Left lung (tissue), 10 donors: ENCODE data around the gene RICTOR. TPM values are rescaled to one million over a fixed set of nuclear protein-coding genes. Genes with fewer than 3 reads are reported as not detected.

Source experiments
- ATAC-seq: fragments of 200-7000 bp; cut with Tn5 transposase; one replicate; pipeline ENCODE4 v1.9.1; 2020; ENCODE audit warnings: moderate library complexity
- DNase-seq, 4 donors: peaks; one replicate each; pipeline ENCODE4 v3.0.0-alpha.2; 2013 to 2020
- H3K27ac ChIP-seq, 2 donors: fragments of 200-600 bp; sonication (generic) in 1 of 2; one replicate each; pipeline versions ENCODE4 v1.5.0 to v1.8.0; 2020 to 2021
- H3K27me3 ChIP-seq, 2 donors: fragments of 200-600 bp; sonication (generic) in 1 of 2; one replicate each; pipeline versions ENCODE4 v1.5.0 to v1.8.0; 2020 to 2021
- H3K36me3 ChIP-seq, 2 donors: fragments of 200-600 bp; sonication (generic) in 1 of 2; one replicate each; pipeline versions ENCODE4 v1.5.0 to v1.8.0; 2020 to 2021
- H3K4me1 ChIP-seq, 2 donors: fragments of 200-600 bp; one replicate each; pipeline ENCODE4 v1.8.0; 2021
- H3K4me3 ChIP-seq, 2 donors: fragments of 200-600 bp; sonication (generic) in 1 of 2; one replicate each; pipeline versions ENCODE4 v1.5.0 to v1.8.0; 2020 to 2021; ENCODE audit warnings: mild to moderate bottlenecking in 1 of 2
- H3K9me3 ChIP-seq, 2 donors: fragments of 200-600 bp; sonication (generic) in 1 of 2; one replicate each; pipeline versions ENCODE4 v1.5.0 to v1.8.0; 2020 to 2021
- intact Hi-C, 2 donors: fragments of 100-400 bp; cut with DNase I; formaldehyde crosslinking; loops; one replicate each; pipeline versions ENCODE4 v1.11.2 to v1.14.2; 2022
- polyA plus RNA-seq, 6 donors: library from polyadenylated mRNA; unstranded; fragments of 120-200 nt; gene quantifications; one replicate each; pipeline ENCODE4 v1.2.1, GENCODE V29; 2013; ENCODE audit not compliant: insufficient read length in 6 of 6
- total RNA-seq, 2 donors: library from RNA; stranded (reverse); fragmentation: NEBNext Ultra II Directional; extraction: Animal tissue kit (Norgen Biotek cat#: 25700); gene quantifications; one replicate each; pipeline ENCODE4 v1.2.1, GENCODE V29; 2021
- TF ChIP-seq, protein P1 (sequence below), 2 donors: fragments of 200-600 bp; sonication (generic) in 1 of 2; IDR thresholded peaks; one replicate each; pipeline versions ENCODE4 v1.5.0 to v1.8.0; 2021; ENCODE audit warnings: antibody characterized with exemption in 2 of 2
- donor health status: DM: no; HTN: yes; CAD: no.
- donor health status: DM: no; HTN: no; CAD: no.

RICTOR gene
- total and polyA plus RNA-seq, 8 donors = 28.2 to 37.5 (median 31.9) TPM

DNA sequence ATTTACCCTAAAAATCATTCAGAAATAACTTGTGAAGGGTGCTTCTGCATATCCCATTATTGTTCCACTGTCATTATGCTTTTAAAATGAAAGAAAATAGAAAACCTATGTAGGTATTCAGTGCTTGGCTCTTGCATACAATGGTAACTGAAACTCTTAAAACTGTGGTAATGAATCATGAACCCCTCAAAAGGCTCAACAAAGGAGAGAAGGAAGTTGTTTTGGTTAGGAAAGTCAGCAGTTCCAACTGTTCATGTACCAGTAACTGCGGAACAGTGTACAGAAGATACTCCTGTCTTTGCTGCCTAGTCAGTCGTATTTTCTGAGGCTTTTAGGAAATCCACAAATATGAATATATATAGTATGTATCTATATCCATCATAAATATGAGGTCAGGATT, 132.3 kb downstream of the RICTOR start:
- H3K9me3 ChIP-seq = no peaks in the 10 kb centered on the region
- no peak overlapping the region for H3K27ac ChIP-seq
- intact Hi-C loops = no loop called here
- TF ChIP-seq, protein P1, sequence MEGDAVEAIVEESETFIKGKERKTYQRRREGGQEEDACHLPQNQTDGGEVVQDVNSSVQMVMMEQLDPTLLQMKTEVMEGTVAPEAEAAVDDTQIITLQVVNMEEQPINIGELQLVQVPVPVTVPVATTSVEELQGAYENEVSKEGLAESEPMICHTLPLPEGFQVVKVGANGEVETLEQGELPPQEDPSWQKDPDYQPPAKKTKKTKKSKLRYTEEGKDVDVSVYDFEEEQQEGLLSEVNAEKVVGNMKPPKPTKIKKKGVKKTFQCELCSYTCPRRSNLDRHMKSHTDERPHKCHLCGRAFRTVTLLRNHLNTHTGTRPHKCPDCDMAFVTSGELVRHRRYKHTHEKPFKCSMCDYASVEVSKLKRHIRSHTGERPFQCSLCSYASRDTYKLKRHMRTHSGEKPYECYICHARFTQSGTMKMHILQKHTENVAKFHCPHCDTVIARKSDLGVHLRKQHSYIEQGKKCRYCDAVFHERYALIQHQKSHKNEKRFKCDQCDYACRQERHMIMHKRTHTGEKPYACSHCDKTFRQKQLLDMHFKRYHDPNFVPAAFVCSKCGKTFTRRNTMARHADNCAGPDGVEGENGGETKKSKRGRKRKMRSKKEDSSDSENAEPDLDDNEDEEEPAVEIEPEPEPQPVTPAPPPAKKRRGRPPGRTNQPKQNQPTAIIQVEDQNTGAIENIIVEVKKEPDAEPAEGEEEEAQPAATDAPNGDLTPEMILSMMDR (IDR thresholded peaks at IDR 0.05) = no peak
- peaks cover 0 to 79% of the 10 kb centered on the region in 2 donors for H3K36me3 ChIP-seq
- ATAC-seq (no peak), DNase-seq (no peak)
- no peaks in the 10 kb centered on the region for H3K4me1 ChIP-seq
- H3K4me3 ChIP-seq = no peak overlapping the region
- no peaks in the 10 kb centered on the region for H3K27me3 ChIP-seq

DNA sequence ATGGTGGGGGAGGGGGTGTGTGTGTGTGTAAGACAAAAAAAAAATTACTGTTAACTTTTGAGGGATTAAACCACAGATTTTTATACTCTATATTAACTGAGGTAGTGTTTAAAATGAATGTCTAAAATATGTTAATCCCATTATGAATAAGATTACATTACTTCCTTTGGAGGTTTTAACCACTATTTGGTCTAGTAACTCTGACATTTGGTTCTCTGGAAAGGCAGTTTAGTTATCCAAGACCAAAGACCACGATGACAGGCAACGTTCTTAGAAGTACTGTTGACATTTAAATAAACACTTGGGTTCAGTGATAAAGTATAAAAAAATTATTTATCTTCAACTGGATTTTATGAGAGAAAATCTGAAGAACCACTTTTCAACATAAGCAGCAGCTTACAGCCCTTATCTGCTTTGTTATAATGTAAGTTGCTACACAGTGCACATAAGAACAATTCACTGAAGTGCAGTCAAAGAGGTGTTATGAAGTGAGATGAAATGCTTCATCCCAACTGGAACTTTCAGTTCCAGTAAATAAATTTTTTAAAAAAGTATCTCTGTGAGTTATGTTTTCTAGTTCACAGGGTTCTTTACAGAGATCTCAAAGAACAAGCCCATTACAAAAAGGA, 133.9 kb downstream of the RICTOR start:
- Histone ChIP-seq H3K36me3 (peaks cover 0 to 78% of the 10 kb centered on the region in 2 donors), H3K27me3 (no peaks in the 10 kb centered on the region), H3K4me1 (no peaks in the 10 kb centered on the region), H3K4me3 (no peak overlapping the region), H3K9me3 (no peaks in the 10 kb centered on the region), H3K27ac (no peak overlapping the region)
- intact Hi-C loops = no loop called here
- peak; percentile 72 for ATAC-seq
- TF ChIP-seq, protein P1 (IDR thresholded peaks at IDR 0.05) = no peak
- DNase-seq = no peak

DNA sequence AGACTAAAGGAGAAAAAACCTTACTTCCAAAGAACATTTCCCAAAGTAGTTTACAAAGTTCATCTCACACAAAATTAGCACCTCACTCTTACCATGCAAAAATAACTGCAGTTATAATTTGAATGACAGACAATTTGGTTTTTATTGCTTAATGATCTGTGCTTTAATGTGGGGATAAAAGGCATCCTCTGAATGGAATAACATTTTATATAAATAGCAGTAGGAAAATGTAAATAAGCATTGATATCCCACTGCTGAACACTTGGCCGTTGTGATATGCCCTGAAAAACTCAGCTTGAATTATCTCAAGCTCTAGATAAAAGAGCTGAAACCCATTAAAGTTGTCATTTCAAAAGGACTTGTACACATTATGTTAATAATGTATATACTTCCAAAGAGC, 135.2 kb downstream of the RICTOR start:
- ATAC-seq = no peak
- H3K36me3 ChIP-seq = peaks cover 0 to 78% of the 10 kb centered on the region in 2 donors

DNA sequence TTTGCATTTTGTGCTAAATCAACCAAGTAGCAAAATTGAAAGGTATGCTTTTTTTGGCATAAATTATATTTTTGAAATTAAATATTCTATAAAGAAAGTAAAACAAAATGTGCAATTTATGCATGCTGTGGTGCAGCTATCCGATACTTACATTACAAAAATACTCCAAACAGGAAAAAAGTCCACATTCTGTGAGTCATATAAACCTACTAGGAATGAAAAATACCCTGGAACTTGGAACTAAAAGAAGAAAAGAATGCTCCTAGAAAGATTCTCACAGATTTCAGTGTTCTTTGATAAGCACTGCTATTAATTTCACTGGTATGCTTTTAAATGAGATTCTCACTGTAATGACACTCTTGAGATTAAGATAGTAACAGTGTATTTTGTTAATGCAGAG, 135.8 kb downstream of the RICTOR start:
- DNase-seq = no peak
- H3K4me1 ChIP-seq = no peaks in the 10 kb centered on the region
- no peaks in the 10 kb centered on the region for H3K9me3 ChIP-seq
- no peak overlapping the region for H3K27ac ChIP-seq
- TF ChIP-seq, protein P1 (IDR thresholded peaks at IDR 0.05) = no peak
- H3K4me3 ChIP-seq = no peak overlapping the region
- intact Hi-C loops = no loop called here
- peaks cover 0 to 76% of the 10 kb centered on the region in 2 donors for H3K36me3 ChIP-seq
- H3K27me3 ChIP-seq = no peaks in the 10 kb centered on the region
- no peak for ATAC-seq

More for the DNA sequence above, 135.2 kb downstream of the RICTOR start:
- TF ChIP-seq, protein P1 (IDR thresholded peaks at IDR 0.05) = no peak
- no peaks in the 10 kb centered on the region for H3K4me1 ChIP-seq
- intact Hi-C loops = no loop called here
- no peaks in the 10 kb centered on the region for H3K27me3 ChIP-seq
- DNase-seq = peak in 2 of 4 donors; percentile 5 to 15
- no peak overlapping the region for H3K4me3 ChIP-seq
- no peaks in the 10 kb centered on the region for H3K9me3 ChIP-seq
- H3K27ac ChIP-seq = no peak overlapping the region

DNA sequence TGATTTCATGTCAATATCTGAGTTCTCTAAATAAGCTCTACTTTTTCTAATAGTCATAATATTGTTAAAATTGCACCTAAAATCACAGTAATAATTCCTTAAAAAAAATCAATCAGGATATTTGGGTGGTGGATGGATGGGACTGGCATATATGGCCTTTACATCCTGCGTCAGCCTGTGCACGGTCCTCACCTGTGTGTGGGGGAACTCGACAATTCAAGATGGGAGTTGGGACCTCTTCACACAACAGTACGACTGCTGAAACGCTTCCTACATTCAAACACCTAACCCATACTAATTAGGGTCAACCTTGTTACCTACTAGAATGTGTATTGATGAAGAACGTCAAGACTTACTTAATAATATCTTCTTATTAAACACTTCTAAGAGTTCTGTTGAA, 137.9 kb downstream of the RICTOR start:
- no peaks in the 10 kb centered on the region for H3K9me3 ChIP-seq
- no peak for DNase-seq
- H3K4me1 ChIP-seq = no peaks in the 10 kb centered on the region
- no peak overlapping the region for H3K27ac ChIP-seq
- ATAC-seq = no peak
- H3K27me3 ChIP-seq = no peaks in the 10 kb centered on the region
- intact Hi-C loops = no loop called here
- TF ChIP-seq, protein P1 (IDR thresholded peaks at IDR 0.05) = no peak
- peaks cover 0 to 71% of the 10 kb centered on the region in 2 donors for H3K36me3 ChIP-seq
- H3K4me3 ChIP-seq = no peak overlapping the region
